Lower leg skin (tissue), 3 donors: ENCODE measurements around the gene PUM2.

Experiments
- POLR2A ChIP-seq, 2 donors: fragments of 450-650 bp; IDR thresholded peaks; one replicate each; pipeline ENCODE4 v1.6.1; 2016 to 2017; ENCODE audit warnings: antibody characterized with exemption in 2 of 2, mild to moderate bottlenecking in 1 of 2, moderate library complexity in 1 of 2
- TF ChIP-seq, protein P1 (sequence below), 3 donors: fragments of 450-650 bp; IDR thresholded peaks; one replicate each; pipeline ENCODE4 v1.5.1; 2016; ENCODE audit warnings: antibody characterized with exemption in 3 of 3, mild to moderate bottlenecking in 3 of 3, moderate library complexity in 2 of 3

DNA sequence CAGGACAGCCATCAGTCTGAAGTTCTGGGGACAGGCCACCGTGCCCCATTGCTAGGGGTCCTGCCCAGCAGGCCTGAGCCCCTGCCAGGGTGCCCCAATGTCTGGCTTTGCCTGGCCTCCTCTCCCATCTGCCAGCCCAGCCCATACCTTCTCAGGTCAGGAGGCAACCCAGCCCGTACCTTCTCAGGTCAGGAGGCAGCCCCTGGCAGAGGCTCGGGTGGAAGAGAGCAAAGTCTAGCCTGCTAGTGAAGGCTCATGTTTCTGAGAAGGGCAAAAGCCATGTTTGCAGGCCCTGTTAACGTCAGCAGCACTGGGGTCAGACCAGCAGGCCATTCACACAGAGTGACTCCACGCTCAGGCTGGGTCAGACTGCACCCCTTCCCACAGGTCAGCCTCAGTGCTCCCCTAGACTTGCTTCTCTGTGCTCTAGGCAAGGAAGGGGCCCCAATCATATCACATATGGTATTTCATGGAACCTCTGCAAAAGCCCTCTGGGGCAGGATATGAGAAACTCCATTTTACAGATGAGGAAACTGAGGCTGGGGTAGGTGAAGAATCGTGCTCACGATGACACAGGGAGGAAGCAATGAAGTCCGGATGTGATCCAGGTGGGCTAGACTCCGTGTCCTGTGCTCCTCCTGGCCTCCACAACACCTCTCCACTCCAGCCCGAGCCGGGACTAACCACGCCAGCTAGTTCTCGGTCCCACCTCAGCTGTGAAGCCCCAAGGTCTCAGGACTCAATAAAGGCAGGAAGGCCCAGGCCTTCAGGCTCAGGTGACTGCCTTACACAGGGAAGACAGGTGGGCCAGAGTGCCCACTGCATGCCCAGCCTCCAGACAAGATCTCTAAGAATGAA lies 135.2 kb downstream of the PUM2 start:
- TF ChIP-seq POLR2A (IDR thresholded peaks at IDR 0.05) = no peak
- TF ChIP-seq, protein P1, sequence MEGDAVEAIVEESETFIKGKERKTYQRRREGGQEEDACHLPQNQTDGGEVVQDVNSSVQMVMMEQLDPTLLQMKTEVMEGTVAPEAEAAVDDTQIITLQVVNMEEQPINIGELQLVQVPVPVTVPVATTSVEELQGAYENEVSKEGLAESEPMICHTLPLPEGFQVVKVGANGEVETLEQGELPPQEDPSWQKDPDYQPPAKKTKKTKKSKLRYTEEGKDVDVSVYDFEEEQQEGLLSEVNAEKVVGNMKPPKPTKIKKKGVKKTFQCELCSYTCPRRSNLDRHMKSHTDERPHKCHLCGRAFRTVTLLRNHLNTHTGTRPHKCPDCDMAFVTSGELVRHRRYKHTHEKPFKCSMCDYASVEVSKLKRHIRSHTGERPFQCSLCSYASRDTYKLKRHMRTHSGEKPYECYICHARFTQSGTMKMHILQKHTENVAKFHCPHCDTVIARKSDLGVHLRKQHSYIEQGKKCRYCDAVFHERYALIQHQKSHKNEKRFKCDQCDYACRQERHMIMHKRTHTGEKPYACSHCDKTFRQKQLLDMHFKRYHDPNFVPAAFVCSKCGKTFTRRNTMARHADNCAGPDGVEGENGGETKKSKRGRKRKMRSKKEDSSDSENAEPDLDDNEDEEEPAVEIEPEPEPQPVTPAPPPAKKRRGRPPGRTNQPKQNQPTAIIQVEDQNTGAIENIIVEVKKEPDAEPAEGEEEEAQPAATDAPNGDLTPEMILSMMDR (IDR thresholded peaks at IDR 0.05) = no peak
